Measurements from ENCODE around the gene ZNF823. TPM values are rescaled to one million over a fixed set of nuclear protein-coding genes. Genes with fewer than 3 reads are reported as not detected.

Gene ZNF823
- total RNA-seq, 4 donors from 2014 or later: 1.4 to 4.1 (median 2.6) TPM

- ATAC-seq (no peak), DNase-seq (no peak)
- Histone ChIP-seq H3K36me3 (no peaks in the 10 kb centered on the region), H3K27ac (no peak overlapping the region), H3K4me1 (no peaks in the 10 kb centered on the region), H3K9me3 (no peaks in the 10 kb centered on the region), H3K4me3 (no peak overlapping the region), H3K27me3 (no peaks in the 10 kb centered on the region)
- TF ChIP-seq POLR2A (IDR thresholded peaks at IDR 0.05) (no peak), CTCF (IDR thresholded peaks at IDR 0.05 in 4 of 5, conservative IDR thresholded peaks at IDR 0.05 in 1 of 5) (no peak)
- intact Hi-C loops (cut with DNase I; ENCODE audit: low total_unique reads): loop anchor here (10.0 kb wide), 1 partner anchor 795 kb away; the partner anchor contains the start of gene ZNF564
- in situ Hi-C loops (cut with MboI; ENCODE audit: low sequenced_read_pairs in 4 of 4): no loop called here
Observed at GRCh38 chr19:11759805-11760204, 21.1 kb upstream of the ZNF823 start.

GRCh38 chr19:11756965-11757364 is 18.2 kb upstream of the ZNF823 start:
- intact Hi-C loops (cut with DNase I; ENCODE audit: low total_unique reads): no loop called here
- H3K27me3 ChIP-seq: peaks cover 0 to 3% (median 0%) of the 10 kb centered on the region in 3 donors
- no peak overlapping the region for H3K27ac ChIP-seq
- no peaks in the 10 kb centered on the region for H3K4me1 ChIP-seq
- no peak for ATAC-seq
- in situ Hi-C loops (cut with MboI; ENCODE audit: low sequenced_read_pairs in 4 of 4): no loop called here
- no peaks in the 10 kb centered on the region for H3K36me3 ChIP-seq
- no peak overlapping the region for H3K4me3 ChIP-seq
- no peak for DNase-seq
- TF ChIP-seq POLR2A (IDR thresholded peaks at IDR 0.05) (no peak), CTCF (IDR thresholded peaks at IDR 0.05 in 4 of 5, conservative IDR thresholded peaks at IDR 0.05 in 1 of 5) (no peak)
- peaks cover 0 to 4% (median 0%) of the 10 kb centered on the region in 3 donors for H3K9me3 ChIP-seq

- TF ChIP-seq CTCF (IDR thresholded peaks at IDR 0.05 in 4 of 5, conservative IDR thresholded peaks at IDR 0.05 in 1 of 5) (no peak), POLR2A (IDR thresholded peaks at IDR 0.05) (no peak)
- H3K4me1 ChIP-seq: no peaks in the 10 kb centered on the region
- peaks cover 0 to 3% (median 0%) of the 10 kb centered on the region in 3 donors for H3K27me3 ChIP-seq
- H3K36me3 ChIP-seq: no peaks in the 10 kb centered on the region
- intact Hi-C loops (cut with DNase I; ENCODE audit: low total_unique reads): no loop called here
- no peak overlapping the region for H3K27ac ChIP-seq
- H3K4me3 ChIP-seq: no peak overlapping the region
- ATAC-seq (no peak), DNase-seq (no peak)
- in situ Hi-C loops (cut with MboI; ENCODE audit: low sequenced_read_pairs in 4 of 4): no loop called here
- H3K9me3 ChIP-seq: peaks cover 0 to 5% (median 0%) of the 10 kb centered on the region in 3 donors
Observed at GRCh38 chr19:11754663-11755062, 15.9 kb upstream of the ZNF823 start.

- Histone ChIP-seq H3K27ac (no peak overlapping the region), H3K4me3 (no peak overlapping the region), H3K36me3 (no peaks in the 10 kb centered on the region), H3K4me1 (no peaks in the 10 kb centered on the region), H3K27me3 (peaks cover 0 to 3% (median 0%) of the 10 kb centered on the region in 3 donors), H3K9me3 (peaks cover 0 to 5% (median 0%) of the 10 kb centered on the region in 3 donors)
- DNase-seq (no peak), ATAC-seq (no peak)
- TF ChIP-seq POLR2A (IDR thresholded peaks at IDR 0.05): no peak
- no peak for TF ChIP-seq CTCF (IDR thresholded peaks at IDR 0.05 in 4 of 5, conservative IDR thresholded peaks at IDR 0.05 in 1 of 5)
- intact Hi-C loops (cut with DNase I; ENCODE audit: low total_unique reads): no loop called here
- in situ Hi-C loops (cut with MboI; ENCODE audit: low sequenced_read_pairs in 4 of 4): no loop called here
Observed at GRCh38 chr19:11752244-11752736, 13.5 kb upstream of the ZNF823 start.

- intact Hi-C loops (cut with DNase I; ENCODE audit: low total_unique reads): no loop called here
- TF ChIP-seq CTCF (IDR thresholded peaks at IDR 0.05 in 4 of 5, conservative IDR thresholded peaks at IDR 0.05 in 1 of 5) (no peak), POLR2A (IDR thresholded peaks at IDR 0.05) (no peak)
- peaks cover 0 to 5% (median 0%) of the 10 kb centered on the region in 3 donors for H3K9me3 ChIP-seq
Observed at GRCh38 chr19:11749751-11750150, 11.0 kb upstream of the ZNF823 start.

More at GRCh38 chr19:11749751-11750150, 11.0 kb upstream of the ZNF823 start:
- H3K27me3 ChIP-seq: peaks cover 0 to 3% (median 0%) of the 10 kb centered on the region in 3 donors
- in situ Hi-C loops (cut with MboI; ENCODE audit: low sequenced_read_pairs in 4 of 4): no loop called here
- no peaks in the 10 kb centered on the region for H3K36me3 ChIP-seq
- no peak overlapping the region for H3K4me3 ChIP-seq
- no peaks in the 10 kb centered on the region for H3K4me1 ChIP-seq
- no peak for DNase-seq
- H3K27ac ChIP-seq: no peak overlapping the region
- no peak for ATAC-seq

All from gastrocnemius medialis (tissue), 4 donors.